Mammary epithelial cell (primary cell): ENCODE data around the gene NDUFA7.

Experiments
- EZH2 ChIP-seq: IDR thresholded peaks from 2 replicates; pipeline ENCODE4 v1.6.1; 2012; ENCODE audit warnings: low read length, inconsistent platforms, borderline replicate concordance
- TF ChIP-seq, protein P1 (sequence below), 2 donors: IDR thresholded peaks in 1 of 2; conservative IDR thresholded peaks in 1 of 2; 2 replicates each; pipeline ENCODE4 v1.5.1; 2011 to 2012; ENCODE audit warnings: inconsistent platforms in 2 of 2, low read length in 2 of 2, mild to moderate bottlenecking in 2 of 2, control low read depth in 1 of 2, low read depth in 1 of 2; ENCODE audit not compliant: insufficient read depth in 1 of 2; ENCODE audit errors: extremely low read depth in 1 of 2

DNA sequence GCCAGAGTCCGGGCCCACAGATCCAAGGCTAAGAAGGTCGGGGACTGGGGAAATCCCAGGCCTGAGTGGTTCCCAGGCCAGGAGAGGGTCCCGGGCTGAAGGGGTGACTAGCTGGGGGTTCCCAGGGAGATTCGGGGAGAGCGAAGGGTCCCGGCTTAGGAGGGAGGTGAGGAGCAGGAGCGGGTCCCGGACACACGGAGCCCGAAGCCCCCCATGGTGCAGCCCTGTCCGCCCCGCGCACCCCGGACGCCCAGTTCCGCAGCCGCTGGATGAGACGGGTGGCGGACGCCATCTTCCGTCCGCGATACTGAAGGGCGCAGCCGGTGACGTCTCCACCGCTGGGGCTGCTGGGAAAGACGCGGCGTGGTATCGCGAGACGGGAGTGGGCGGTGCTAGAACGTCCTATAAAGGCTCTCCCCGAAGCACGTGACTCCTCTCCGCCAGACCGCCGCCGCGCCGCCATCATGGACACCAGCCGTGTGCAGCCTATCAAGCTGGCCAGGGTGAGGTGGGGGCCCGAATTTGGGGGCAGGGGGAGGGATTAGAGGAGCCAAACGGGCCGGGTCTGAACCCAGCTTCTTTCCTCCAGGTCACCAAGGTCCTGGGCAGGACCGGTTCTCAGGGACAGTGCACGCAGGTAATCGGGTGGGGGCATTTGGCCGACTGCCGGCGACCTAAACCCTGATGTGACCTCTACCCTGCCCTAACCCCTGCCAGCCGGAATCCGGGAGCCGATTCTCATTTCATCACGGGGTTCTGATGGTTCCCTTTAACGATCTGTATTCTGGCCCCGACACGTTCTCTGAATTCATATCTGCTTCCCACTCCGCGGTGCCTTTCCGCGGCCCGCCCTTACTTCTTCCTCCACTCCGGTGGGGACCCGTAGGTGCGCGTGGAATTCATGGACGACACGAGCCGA, at the start of gene NDUFA7, which contains the start of gene RPS28:
- TF ChIP-seq, protein P1, sequence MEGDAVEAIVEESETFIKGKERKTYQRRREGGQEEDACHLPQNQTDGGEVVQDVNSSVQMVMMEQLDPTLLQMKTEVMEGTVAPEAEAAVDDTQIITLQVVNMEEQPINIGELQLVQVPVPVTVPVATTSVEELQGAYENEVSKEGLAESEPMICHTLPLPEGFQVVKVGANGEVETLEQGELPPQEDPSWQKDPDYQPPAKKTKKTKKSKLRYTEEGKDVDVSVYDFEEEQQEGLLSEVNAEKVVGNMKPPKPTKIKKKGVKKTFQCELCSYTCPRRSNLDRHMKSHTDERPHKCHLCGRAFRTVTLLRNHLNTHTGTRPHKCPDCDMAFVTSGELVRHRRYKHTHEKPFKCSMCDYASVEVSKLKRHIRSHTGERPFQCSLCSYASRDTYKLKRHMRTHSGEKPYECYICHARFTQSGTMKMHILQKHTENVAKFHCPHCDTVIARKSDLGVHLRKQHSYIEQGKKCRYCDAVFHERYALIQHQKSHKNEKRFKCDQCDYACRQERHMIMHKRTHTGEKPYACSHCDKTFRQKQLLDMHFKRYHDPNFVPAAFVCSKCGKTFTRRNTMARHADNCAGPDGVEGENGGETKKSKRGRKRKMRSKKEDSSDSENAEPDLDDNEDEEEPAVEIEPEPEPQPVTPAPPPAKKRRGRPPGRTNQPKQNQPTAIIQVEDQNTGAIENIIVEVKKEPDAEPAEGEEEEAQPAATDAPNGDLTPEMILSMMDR (conservative IDR thresholded peaks at IDR 0.05 in 1 of 2, IDR thresholded peaks at IDR 0.05 in 1 of 2; ENCODE audit: extremely low read depth in 1 of 2, insufficient read depth in 1 of 2, low read depth in 1 of 2, low read length in 2 of 2), result peak in 1 of 2 donors; percentile 34
- no peak for TF ChIP-seq EZH2
